Natural killer cell treated with Interleukin-12 subunit alpha and Interleukin-12 subunit beta and Interleukin-15 and Interleukin-18, amount 100 ng/mL, for 72 hours (primary cell): ENCODE measurements around the gene ARFRP1. TPM values are rescaled to one million over a fixed set of nuclear protein-coding genes. Genes with fewer than 3 reads are reported as not detected.
"Not testable (repeated sequence)": the region's sequence is repeated elsewhere in the genome, so short reads cannot be mapped to it uniquely, and the experiment has no call there.

Experiments used
- ATAC-seq, 2 donors: fragments of 150-1000 bp; cut with Tn5 transposase in 1 of 2; sonication (Bioruptor Pico), chemical (Tn5 transposase) in 1 of 2; 2 replicates each; pipeline ENCODE4 v1.10.0; 2021
- DNase-seq: peaks from one replicate; pipeline ENCODE4 v3.0.0; 2022; ENCODE audit warnings: low spot score
- H3K27ac Mint-ChIP-seq, 2 donors: 1 replicate in 1 of 2; 2 replicates in 1 of 2; pipeline ENCODE4 v1.8.0; 2022; ENCODE audit warnings: mixed read lengths in 2 of 2, mild to moderate bottlenecking in 1 of 2, moderate library complexity in 1 of 2
- H3K27me3 Mint-ChIP-seq, 2 donors: 1 replicate in 1 of 2; 2 replicates in 1 of 2; pipeline ENCODE4 v1.8.0; 2022; ENCODE audit warnings: mixed read lengths in 2 of 2
- H3K36me3 Mint-ChIP-seq: one replicate; pipeline ENCODE4 v1.8.0; 2022; ENCODE audit warnings: mixed read lengths
- H3K4me1 Mint-ChIP-seq, 2 donors: 1 replicate in 1 of 2; 2 replicates in 1 of 2; pipeline ENCODE4 v1.8.0; 2022; ENCODE audit warnings: low read depth in 2 of 2, mixed read lengths in 2 of 2, mild to moderate bottlenecking in 1 of 2
- H3K4me3 Mint-ChIP-seq: one replicate; pipeline ENCODE4 v1.8.0; 2022; ENCODE audit warnings: mixed read lengths
- H3K9me3 Mint-ChIP-seq: 2 replicates; pipeline ENCODE4 v1.8.0; 2022; ENCODE audit warnings: mixed read lengths
- total RNA-seq, 2 donors: library from RNA; stranded (reverse); gene quantifications; one replicate each; pipeline ENCODE4 v1.2.3, GENCODE V29; 2022

The ARFRP1 gene
- total RNA-seq, 2 donors from 2014 or later, result 52.4 to 87.0 TPM

- H3K9me3 Mint-ChIP-seq, result no peaks in the 10 kb centered on the region
- no peak overlapping the region for H3K4me3 Mint-ChIP-seq
- no peaks in the 10 kb centered on the region for H3K27me3 Mint-ChIP-seq
- peaks cover 7 to 8% of the 10 kb centered on the region in 2 donors for H3K4me1 Mint-ChIP-seq
- DNase-seq (no peak), ATAC-seq (peak in 1 of 2 donors; percentile 17)
- peaks cover 7% of the 10 kb centered on the region for H3K36me3 Mint-ChIP-seq
- H3K27ac Mint-ChIP-seq, result no peak overlapping the region
Observed at GRCh38 chr20:63664143-63664851, 43.5 kb downstream of the ARFRP1 start.

DNA sequence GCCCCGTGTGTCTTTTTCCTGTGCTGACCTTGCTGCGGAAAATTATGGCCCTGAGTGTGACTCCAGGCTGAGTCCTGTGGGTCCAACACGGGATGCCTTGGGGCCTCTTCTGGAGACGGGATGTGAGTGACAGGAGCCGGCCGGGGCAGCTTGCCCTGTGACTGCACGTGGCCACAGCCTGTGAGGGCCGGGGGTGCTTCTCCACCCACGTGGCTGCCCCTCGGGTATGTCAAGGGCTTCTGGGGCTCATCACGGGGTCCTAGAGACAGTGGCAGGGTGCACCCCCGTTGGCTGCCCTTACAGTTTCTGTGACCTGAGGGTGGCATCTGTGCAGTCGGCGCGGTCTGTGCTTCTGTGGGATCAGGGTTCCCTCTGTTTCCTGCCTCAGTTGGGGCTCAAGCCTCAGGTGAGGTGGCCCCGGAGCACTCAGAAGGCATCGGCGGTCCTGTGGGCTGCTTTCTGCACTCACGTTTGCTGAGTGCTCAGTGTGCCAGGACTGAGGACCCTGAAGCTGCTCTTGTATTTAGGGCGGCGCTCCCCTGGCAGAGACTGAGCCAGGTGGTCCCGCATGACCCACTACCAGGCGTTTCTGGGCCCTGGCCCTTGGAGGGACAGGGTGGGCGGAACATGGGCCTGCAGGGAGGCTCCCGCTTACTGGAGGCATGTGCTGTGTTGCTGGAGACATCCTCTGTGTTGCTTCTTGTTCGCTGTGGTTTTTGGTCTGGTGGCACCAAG lies 44.3 kb downstream of the ARFRP1 start:
- Mint-ChIP-seq H3K36me3 (peaks cover 6% of the 10 kb centered on the region), H3K4me1 (peaks cover 12 to 14% of the 10 kb centered on the region in 2 donors), H3K4me3 (no peak overlapping the region), H3K27me3 (no peaks in the 10 kb centered on the region), H3K9me3 (no peaks in the 10 kb centered on the region), H3K27ac (no peak overlapping the region)
- ATAC-seq (no peak), DNase-seq (no peak)

DNA sequence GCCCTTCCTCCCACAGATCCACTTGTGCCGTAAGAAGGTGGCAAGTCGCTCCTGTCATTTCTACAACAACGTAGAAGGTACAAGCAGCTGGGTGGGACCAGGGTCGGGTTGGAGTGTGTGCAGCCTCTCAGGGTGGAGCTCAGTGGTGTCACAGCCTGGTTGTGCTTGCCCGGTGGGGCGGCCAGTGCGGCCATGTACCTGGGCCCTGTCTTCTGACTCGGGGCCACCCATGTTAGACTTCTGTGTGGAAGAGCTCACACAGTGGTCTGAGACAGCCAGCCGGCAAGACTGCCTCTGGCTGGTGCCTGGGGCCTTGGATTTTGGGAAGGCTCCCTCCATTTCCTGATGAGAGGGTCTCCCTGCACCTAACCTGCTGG lies 45.0 kb downstream of the ARFRP1 start:
- Mint-ChIP-seq H3K27ac (no peak overlapping the region), H3K36me3 (no peaks in the 10 kb centered on the region), H3K27me3 (no peaks in the 10 kb centered on the region), H3K9me3 (no peaks in the 10 kb centered on the region), H3K4me1 (peaks cover 15 to 19% of the 10 kb centered on the region in 2 donors), H3K4me3 (no peak overlapping the region)
- no peak for DNase-seq
- no peak for ATAC-seq

- ATAC-seq, result no peak
- Mint-ChIP-seq H3K27me3 (no peaks in the 10 kb centered on the region), H3K9me3 (no peaks in the 10 kb centered on the region), H3K36me3 (no peaks in the 10 kb centered on the region), H3K4me3 (no peak overlapping the region), H3K27ac (no peak overlapping the region), H3K4me1 (peaks cover 15 to 20% of the 10 kb centered on the region in 2 donors)
- no peak for DNase-seq
Observed at GRCh38 chr20:63661959-63662812, 45.6 kb downstream of the ARFRP1 start.

DNA sequence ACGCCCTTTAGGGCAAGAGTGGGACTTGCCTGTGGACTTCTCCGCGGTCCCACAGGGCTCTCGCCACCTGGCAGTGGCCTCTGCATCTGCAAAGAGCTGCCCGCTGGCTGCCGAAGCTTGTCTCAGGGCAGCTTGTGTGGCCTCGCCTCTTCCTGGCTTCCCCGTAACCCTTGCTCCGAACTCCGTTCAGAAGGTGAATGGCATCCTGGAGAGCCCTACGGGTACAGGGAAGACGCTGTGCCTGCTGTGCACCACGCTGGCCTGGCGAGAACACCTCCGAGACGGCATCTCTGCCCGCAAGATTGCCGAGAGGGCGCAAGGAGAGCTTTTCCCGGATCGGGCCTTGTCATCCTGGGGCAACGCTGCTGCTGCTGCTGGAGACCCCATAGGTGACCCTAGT lies 46.7 kb downstream of the ARFRP1 start:
- no peak overlapping the region for H3K4me3 Mint-ChIP-seq
- DNase-seq (no peak), ATAC-seq (no peak)
- peaks cover 15 to 20% of the 10 kb centered on the region in 2 donors for H3K4me1 Mint-ChIP-seq
- no peaks in the 10 kb centered on the region for H3K36me3 Mint-ChIP-seq
- no peak overlapping the region for H3K27ac Mint-ChIP-seq
- no peaks in the 10 kb centered on the region for H3K9me3 Mint-ChIP-seq
- H3K27me3 Mint-ChIP-seq, result no peaks in the 10 kb centered on the region

DNA sequence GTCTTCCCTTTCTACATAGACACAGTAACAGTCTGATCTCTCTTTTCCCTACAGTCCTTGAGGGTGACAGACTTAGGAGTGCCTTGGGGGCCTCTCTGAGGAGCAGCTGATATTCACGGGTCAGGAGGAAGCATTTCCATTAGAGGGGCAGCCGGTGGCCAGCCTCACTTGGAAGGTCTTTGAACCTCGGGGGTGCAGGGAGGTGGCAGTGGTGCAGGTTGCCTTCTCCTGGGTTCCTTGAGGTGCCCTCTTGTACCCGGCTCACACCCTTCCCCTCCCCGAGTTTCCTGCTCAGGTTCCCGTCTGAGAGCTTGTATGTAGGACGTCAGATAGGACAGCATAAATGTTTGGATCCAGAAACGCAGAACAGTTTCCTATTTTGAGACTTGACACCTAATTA lies 47.2 kb downstream of the ARFRP1 start:
- ATAC-seq, result no peak
- Mint-ChIP-seq H3K36me3 (no peaks in the 10 kb centered on the region), H3K27ac (no peak overlapping the region), H3K4me1 (peaks cover 15 to 20% of the 10 kb centered on the region in 2 donors), H3K9me3 (no peaks in the 10 kb centered on the region), H3K27me3 (no peaks in the 10 kb centered on the region), H3K4me3 (no peak overlapping the region)
- DNase-seq, result no peak

- Mint-ChIP-seq H3K4me3 (peak overlapping the region; percentile 12), H3K4me1 (peaks cover 15 to 20% of the 10 kb centered on the region in 2 donors)
- H3K36me3 Mint-ChIP-seq, ATAC-seq, DNase-seq, H3K27me3 Mint-ChIP-seq, H3K27ac Mint-ChIP-seq, H3K9me3 Mint-ChIP-seq: not testable (repeated sequence)
Observed at GRCh38 chr20:63660174-63660573, 47.6 kb downstream of the ARFRP1 start.

- DNase-seq, result no peak
- ATAC-seq, result no peak
- peak overlapping the region in 1 of 2 donors; percentile 97 for H3K27ac Mint-ChIP-seq
- H3K4me1 Mint-ChIP-seq, result peaks cover 17 to 19% of the 10 kb centered on the region in 2 donors
- peak overlapping the region; percentile 96 for H3K4me3 Mint-ChIP-seq
- H3K36me3 Mint-ChIP-seq, result no peaks in the 10 kb centered on the region
- H3K27me3 Mint-ChIP-seq, result peaks cover 0 to 2% of the 10 kb centered on the region in 2 donors
- H3K9me3 Mint-ChIP-seq, result no peaks in the 10 kb centered on the region
Observed at GRCh38 chr20:63659370-63659769, 48.4 kb downstream of the ARFRP1 start.

DNA sequence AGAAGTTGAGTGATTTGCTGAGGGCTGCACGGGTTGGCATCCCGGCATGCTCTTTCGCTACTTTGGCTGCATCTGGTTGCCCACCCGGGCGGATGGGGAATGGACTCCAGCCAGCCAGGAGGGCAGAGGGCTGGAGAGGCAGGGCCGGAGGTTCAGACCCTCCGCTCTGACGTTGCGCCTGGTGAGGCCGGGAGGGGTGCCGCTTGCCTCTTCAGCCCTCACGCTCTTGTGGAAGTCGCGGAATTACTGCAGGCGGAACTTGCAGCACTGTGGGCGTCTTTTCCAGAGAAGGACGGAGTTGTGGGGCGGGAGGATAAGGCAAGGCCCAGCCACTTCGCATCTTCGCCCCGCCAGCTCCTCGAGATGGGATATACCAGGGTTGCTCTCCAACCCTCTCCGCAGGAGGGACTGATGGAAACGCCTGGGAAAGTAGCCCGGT lies 49.0 kb downstream of the ARFRP1 start:
- Mint-ChIP-seq H3K4me1 (peaks cover 21 to 23% of the 10 kb centered on the region in 2 donors), H3K9me3 (no peaks in the 10 kb centered on the region), H3K4me3 (peak overlapping the region; percentile 96), H3K27ac (peak overlapping the region; percentile 94 to 97), H3K36me3 (no peaks in the 10 kb centered on the region), H3K27me3 (peaks cover 0 to 2% of the 10 kb centered on the region in 2 donors)
- DNase-seq, result no peak
- peak in 1 of 2 donors; percentile 31 for ATAC-seq

- ATAC-seq (peak; percentile 93 to 96), DNase-seq (peak; percentile 94)
- no peaks in the 10 kb centered on the region for H3K9me3 Mint-ChIP-seq
- no peaks in the 10 kb centered on the region for H3K36me3 Mint-ChIP-seq
- H3K27me3 Mint-ChIP-seq, result peaks cover 0 to 2% of the 10 kb centered on the region in 2 donors
- H3K27ac Mint-ChIP-seq, result peak within 1 kb of the TSS; percentile 94 to 97
- peak within 1 kb of the TSS; percentile 96 for H3K4me3 Mint-ChIP-seq
- peaks cover 23 to 24% of the 10 kb centered on the region in 2 donors for H3K4me1 Mint-ChIP-seq
Observed at GRCh38 chr20:63657937-63658748, 49.6 kb downstream of the ARFRP1 start, which contains the start of gene RTEL1. Gene RTEL1, plus strand, starts transcription at chr20:63658312. Its CDS starts 1,091 bp downstream, at chr20:63659403.

- peak overlapping the region; percentile 94 to 97 for H3K27ac Mint-ChIP-seq
- peak overlapping the region; percentile 96 for H3K4me3 Mint-ChIP-seq
- DNase-seq (no peak), ATAC-seq (no peak)
- H3K27me3 Mint-ChIP-seq, result peaks cover 0 to 2% of the 10 kb centered on the region in 2 donors
- no peaks in the 10 kb centered on the region for H3K36me3 Mint-ChIP-seq
- no peaks in the 10 kb centered on the region for H3K9me3 Mint-ChIP-seq
- H3K4me1 Mint-ChIP-seq, result peaks cover 23 to 24% of the 10 kb centered on the region in 2 donors
Observed at GRCh38 chr20:63657260-63657936, 50.4 kb downstream of the ARFRP1 start.

GRCh38 chr20:63656451-63656850 lies 51.3 kb downstream of the ARFRP1 start:
- Mint-ChIP-seq H3K4me1 (peaks cover 26 to 27% of the 10 kb centered on the region in 2 donors), H3K36me3 (no peaks in the 10 kb centered on the region), H3K4me3 (no peak overlapping the region), H3K27ac (peak overlapping the region in 1 of 2 donors; percentile 51), H3K27me3 (peaks cover 4 to 5% of the 10 kb centered on the region in 2 donors), H3K9me3 (no peaks in the 10 kb centered on the region)
- peak; percentile 34 for DNase-seq
- no peak for ATAC-seq
